Stomach smooth muscle (tissue), 2 donors: ENCODE data around the gene ZNF584.

Experiments
- H3K27ac ChIP-seq: one replicate; pipeline ENCODE4 v1.7.0; 2013; ENCODE audit warnings: mild to moderate bottlenecking, low read length, inconsistent platforms
- H3K27me3 ChIP-seq, 2 donors: one replicate each; pipeline ENCODE4 v1.7.0; 2013; ENCODE audit warnings: low read length in 2 of 2; ENCODE audit not compliant: insufficient read depth in 2 of 2, control insufficient read depth in 1 of 2
- H3K36me3 ChIP-seq, 2 donors: one replicate each; pipeline ENCODE4 v1.7.0; 2013; ENCODE audit warnings: low read length in 2 of 2; ENCODE audit not compliant: control insufficient read depth in 2 of 2, insufficient read depth in 2 of 2
- H3K4me1 ChIP-seq: one replicate; pipeline ENCODE4 v1.7.0; 2013; ENCODE audit warnings: low read length; ENCODE audit not compliant: control insufficient read depth, insufficient read depth
- H3K4me3 ChIP-seq, 2 donors: one replicate each; pipeline ENCODE4 v1.7.0; 2013; ENCODE audit warnings: low read length in 2 of 2
- H3K9ac ChIP-seq, 2 donors: one replicate each; pipeline ENCODE4 v1.7.0; 2013; ENCODE audit warnings: low read length in 2 of 2, mild to moderate bottlenecking in 1 of 2
- H3K9me3 ChIP-seq, 2 donors: one replicate each; pipeline ENCODE4 v1.7.0; 2013; ENCODE audit warnings: low read length in 2 of 2; ENCODE audit not compliant: control insufficient read depth in 2 of 2
- donor health status: healthy.
- donor health status: Pancreatic carcinoma.

The ZNF584 gene

GRCh38 chr19:58387338-58388174 is 20.9 kb upstream of the ZNF584 start:
- Histone ChIP-seq H3K4me1 (peaks cover 27% of the 10 kb centered on the region), H3K36me3 (peaks cover 6 to 10% of the 10 kb centered on the region in 2 donors), H3K27ac (peak overlapping the region; percentile 96), H3K9me3 (no peaks in the 10 kb centered on the region), H3K4me3 (peak overlapping the region; percentile 93 to 99), H3K27me3 (no peaks in the 10 kb centered on the region), H3K9ac (peak overlapping the region; percentile 91 to 97)

- peaks cover 27% of the 10 kb centered on the region for H3K4me1 ChIP-seq
- no peaks in the 10 kb centered on the region for H3K9me3 ChIP-seq
- peaks cover 11 to 15% of the 10 kb centered on the region in 2 donors for H3K36me3 ChIP-seq
- H3K27ac ChIP-seq = no peak overlapping the region
- peak overlapping the region in 1 of 2 donors; percentile 91 for H3K9ac ChIP-seq
- H3K27me3 ChIP-seq = no peaks in the 10 kb centered on the region
- peak overlapping the region; percentile 93 to 99 for H3K4me3 ChIP-seq
Observed at GRCh38 chr19:58388175-58388526, 20.3 kb upstream of the ZNF584 start.

- no peak overlapping the region for H3K27ac ChIP-seq
- H3K9ac ChIP-seq = no peak overlapping the region
- no peaks in the 10 kb centered on the region for H3K9me3 ChIP-seq
- H3K4me3 ChIP-seq = no peak overlapping the region
- H3K27me3 ChIP-seq = peaks cover 22 to 25% of the 10 kb centered on the region in 2 donors
- H3K4me1 ChIP-seq = peaks cover 8% of the 10 kb centered on the region
- peaks cover 30 to 34% of the 10 kb centered on the region in 2 donors for H3K36me3 ChIP-seq
Observed at GRCh38 chr19:58392945-58393724, 15.3 kb upstream of the ZNF584 start.

GRCh38 chr19:58393725-58394033 is 14.8 kb upstream of the ZNF584 start:
- Histone ChIP-seq H3K27ac (no peak overlapping the region), H3K36me3 (peaks cover 30 to 31% of the 10 kb centered on the region in 2 donors)

GRCh38 chr19:58394821-58395219 is 13.6 kb upstream of the ZNF584 start:
- peaks cover 25% of the 10 kb centered on the region in 2 donors for H3K27me3 ChIP-seq
- no peak overlapping the region for H3K4me3 ChIP-seq
- peaks cover 26 to 29% of the 10 kb centered on the region in 2 donors for H3K36me3 ChIP-seq
- no peak overlapping the region for H3K27ac ChIP-seq
- H3K9ac ChIP-seq = no peak overlapping the region
- H3K9me3 ChIP-seq = no peaks in the 10 kb centered on the region
- H3K4me1 ChIP-seq = peaks cover 7% of the 10 kb centered on the region

More at GRCh38 chr19:58393725-58394033, 14.8 kb upstream of the ZNF584 start:
- H3K4me3 ChIP-seq = no peak overlapping the region
- H3K4me1 ChIP-seq = peaks cover 7% of the 10 kb centered on the region
- no peak overlapping the region for H3K9ac ChIP-seq
- peaks cover 25% of the 10 kb centered on the region in 2 donors for H3K27me3 ChIP-seq
- no peaks in the 10 kb centered on the region for H3K9me3 ChIP-seq

GRCh38 chr19:58395220-58395978 is 13.1 kb upstream of the ZNF584 start, which contains the start of gene RNF225:
RNF225 (plus strand) TSS chr19:58395656; CDS start chr19:58396090, 434 bp downstream.
- Histone ChIP-seq H3K9me3 (no peaks in the 10 kb centered on the region), H3K27ac (no peak within 1 kb of the TSS), H3K27me3 (peaks cover 25% of the 10 kb centered on the region in 2 donors), H3K4me3 (no peak within 1 kb of the TSS), H3K36me3 (peaks cover 26 to 29% of the 10 kb centered on the region in 2 donors), H3K4me1 (peaks cover 10% of the 10 kb centered on the region), H3K9ac (no peak within 1 kb of the TSS)

GRCh38 chr19:58395979-58396627 is 12.3 kb upstream of the ZNF584 start:
- Histone ChIP-seq H3K4me3 (no peak overlapping the region), H3K9me3 (no peaks in the 10 kb centered on the region), H3K9ac (no peak overlapping the region), H3K36me3 (peaks cover 24 to 26% of the 10 kb centered on the region in 2 donors), H3K4me1 (peaks cover 15% of the 10 kb centered on the region), H3K27ac (no peak overlapping the region), H3K27me3 (peaks cover 25% of the 10 kb centered on the region in 2 donors)

- H3K27ac ChIP-seq = no peak overlapping the region
- no peak overlapping the region for H3K9ac ChIP-seq
- peaks cover 18% of the 10 kb centered on the region for H3K4me1 ChIP-seq
- H3K36me3 ChIP-seq = peaks cover 24 to 26% of the 10 kb centered on the region in 2 donors
- peaks cover 25% of the 10 kb centered on the region in 2 donors for H3K27me3 ChIP-seq
- no peak overlapping the region for H3K4me3 ChIP-seq
- no peaks in the 10 kb centered on the region for H3K9me3 ChIP-seq
Observed at GRCh38 chr19:58396691-58397532, 11.5 kb upstream of the ZNF584 start.

- Histone ChIP-seq H3K36me3 (peaks cover 24 to 26% of the 10 kb centered on the region in 2 donors), H3K4me1 (peaks cover 20% of the 10 kb centered on the region), H3K4me3 (no peak overlapping the region), H3K27ac (no peak overlapping the region), H3K27me3 (peaks cover 25% of the 10 kb centered on the region in 2 donors), H3K9me3 (no peaks in the 10 kb centered on the region), H3K9ac (no peak overlapping the region)
Observed at GRCh38 chr19:58397533-58398037, 10.9 kb upstream of the ZNF584 start.
